RWPE1 (cell line): Measurements from ENCODE around the gene ANO6.

Experiments used
- CTCF ChIA-PET: fragments of 350-600 bp; sonication (Branson Sonifier 250); formaldehyde crosslinking; extraction: SDS; loops from one replicate; lab custom pipeline; 2021; lab: Yijun Ruan, JAX
- POLR2A ChIA-PET: fragments of 400-600 bp; formaldehyde crosslinking; extraction: SDS; loops from one replicate; lab custom pipeline; 2020; ENCODE audit warnings: antibody characterized with exemption; ENCODE audit not compliant: low non-redundant PET; lab: Yijun Ruan, JAX
- DNase-seq: peaks from one replicate; pipeline ENCODE4 v3.0.0; 2012; ENCODE audit warnings: low spot score
- H3K27ac ChIP-seq: fragments of 450-650 bp; 2 replicates; pipeline ENCODE4 v1.5.1; 2017
- CTCF ChIP-seq: fragments of 450-650 bp; conservative IDR thresholded peaks from 2 replicates; pipeline ENCODE4 v1.5.1; 2017; ENCODE audit warnings: low read depth, mild to moderate bottlenecking

The ANO6 gene

DNA sequence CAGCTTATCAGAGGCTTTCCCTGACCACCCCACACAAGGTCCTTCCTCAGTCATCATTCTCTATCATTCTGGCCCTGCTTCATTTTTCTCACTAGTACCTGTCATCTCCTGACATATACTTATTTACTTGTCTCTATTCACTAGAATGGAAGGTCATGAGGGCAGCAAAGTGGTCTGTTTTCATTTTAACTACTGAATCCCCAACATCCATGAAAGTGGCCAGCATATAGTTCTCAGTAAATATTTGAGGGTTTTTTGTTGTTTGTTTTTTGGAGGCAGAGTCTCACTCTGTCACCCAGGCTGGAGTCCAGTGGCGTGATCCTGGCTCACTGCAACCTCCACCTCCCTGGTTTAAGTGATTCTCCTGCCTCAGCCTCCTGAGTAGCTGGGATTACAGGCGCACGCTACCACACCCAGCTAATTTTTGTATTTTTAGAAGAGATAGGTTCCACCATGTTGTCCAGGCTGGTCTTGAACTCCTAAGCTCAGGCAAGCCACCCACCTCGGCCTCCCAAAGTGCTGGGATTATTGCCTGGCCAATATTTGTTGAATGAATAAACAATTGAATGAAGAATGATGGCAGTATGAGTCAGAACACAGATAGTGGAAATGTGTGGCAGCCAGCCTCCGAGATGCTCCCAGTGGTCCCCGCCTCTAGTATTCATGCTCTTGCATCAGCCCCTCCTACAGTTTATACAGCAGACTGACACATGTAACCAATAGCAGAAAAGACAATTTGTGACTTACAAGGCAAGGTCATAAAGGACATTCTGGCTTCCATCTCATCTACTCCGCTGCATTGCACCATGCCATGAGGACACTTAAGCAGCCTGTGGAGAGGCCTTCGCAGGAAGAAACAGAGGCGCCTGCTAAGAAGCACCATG is 7.0 kb upstream of the ANO6 start:
- TF ChIP-seq CTCF = no peak
- DNase-seq = no peak
- CTCF ChIA-PET = no interaction called here
- POLR2A ChIA-PET = no interaction called here
- H3K27ac ChIP-seq = no peak overlapping the region

- DNase-seq = no peak
- CTCF ChIA-PET = interaction anchor here (0.8 kb wide), 1 partner anchor 11 kb away, joined by 3 read pairs; no protein-coding TSS in a partner anchor
- POLR2A ChIA-PET = no interaction called here
- TF ChIP-seq CTCF = no peak
- no peak overlapping the region for H3K27ac ChIP-seq
Observed at GRCh38 chr12:45209784-45210183, 6.1 kb upstream of the ANO6 start.

- TF ChIP-seq CTCF = no peak
- no peak overlapping the region for H3K27ac ChIP-seq
- DNase-seq = no peak
- POLR2A ChIA-PET = no interaction called here
- CTCF ChIA-PET = no interaction called here
Observed at GRCh38 chr12:45212064-45212463, 3.8 kb upstream of the ANO6 start.

GRCh38 chr12:45213107-45213506 is 2.8 kb upstream of the ANO6 start:
- CTCF ChIA-PET = interaction anchor here (0.7 kb wide), 1 partner anchor 448 kb away, joined by 3 read pairs; no protein-coding TSS in a partner anchor

DNA sequence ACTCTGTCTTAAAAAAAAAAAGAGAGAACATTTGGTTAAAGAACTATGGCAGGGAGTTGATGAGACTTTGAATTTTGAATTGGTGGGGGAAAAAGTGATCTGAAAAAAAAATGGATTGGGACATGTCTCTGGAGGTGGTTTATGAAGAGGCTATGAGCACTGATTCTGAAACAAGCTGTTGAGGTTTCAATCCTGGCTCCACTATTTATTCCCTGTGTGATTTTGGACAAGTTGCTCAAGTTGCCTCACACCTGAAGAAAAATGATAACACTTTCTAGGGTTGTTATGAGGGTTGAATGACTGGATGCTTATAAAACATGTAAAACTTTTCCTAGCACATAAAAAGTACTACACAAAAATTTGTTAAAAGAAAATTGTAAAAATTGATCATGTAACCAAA is 1.8 kb upstream of the ANO6 start:
- POLR2A ChIA-PET = no interaction called here
- CTCF ChIA-PET = interaction anchor here (1.0 kb wide), 1 partner anchor 14 kb away, joined by 3 read pairs; no protein-coding TSS in a partner anchor
- no peak for DNase-seq
- no peak for TF ChIP-seq CTCF
- no peak overlapping the region for H3K27ac ChIP-seq

More at GRCh38 chr12:45213107-45213506, 2.8 kb upstream of the ANO6 start:
- no peak overlapping the region for H3K27ac ChIP-seq
- POLR2A ChIA-PET = no interaction called here
- no peak for DNase-seq
- TF ChIP-seq CTCF = no peak

DNA sequence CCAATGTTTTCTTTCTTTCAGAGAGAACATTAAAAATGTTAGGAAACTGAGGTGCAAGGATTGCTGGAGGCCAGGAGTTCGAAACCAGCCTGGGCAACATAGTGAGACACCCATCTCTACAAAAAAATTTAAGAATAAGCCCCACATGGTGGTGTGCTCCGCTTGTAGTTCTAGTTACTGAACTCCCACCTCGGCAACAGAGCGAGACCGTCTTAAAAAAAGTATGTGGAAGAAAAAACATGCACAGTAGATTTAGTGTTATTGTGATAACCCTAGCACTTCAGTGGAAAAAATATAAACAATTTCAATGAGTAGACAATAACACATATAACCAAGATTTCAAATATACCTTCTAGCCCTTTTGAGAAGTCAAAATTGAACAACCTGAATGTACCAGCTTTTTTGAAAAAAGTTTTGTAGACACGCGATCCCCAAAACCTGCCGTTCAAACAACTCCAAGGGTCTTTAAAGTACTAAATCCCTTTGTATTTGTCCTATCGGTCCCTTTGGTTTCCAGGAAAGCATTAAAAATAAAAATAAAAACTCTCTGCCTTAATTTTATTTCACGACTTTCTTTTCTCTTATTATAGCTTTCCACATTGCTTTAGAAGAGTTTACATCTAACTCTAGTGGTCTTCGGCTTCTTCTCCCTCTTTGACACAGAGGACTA is 1.0 kb upstream of the ANO6 start:
- DNase-seq = no peak
- CTCF ChIA-PET = interaction anchor here (0.7 to 1.3 kb wide), 4 partner anchors 14 to 174 kb away, joined by 3 to 4 read pairs (median 4); no protein-coding TSS in a partner anchor
- H3K27ac ChIP-seq = peak overlapping the region; percentile 100
- POLR2A ChIA-PET = no interaction called here
- no peak for TF ChIP-seq CTCF
